K562 (cell line): ENCODE measurements around the gene ORMDL3. TPM values are rescaled to one million over a fixed set of nuclear protein-coding genes. Genes with fewer than 3 reads are reported as not detected.

Source experiments
- BHLHE40 ChIP-seq: IDR thresholded peaks from 2 replicates; pipeline ENCODE4 v1.6.1; 2011; ENCODE audit warnings: low read length, improper control_type of control experiment
- ETV5 ChIP-seq: sonication (generic); formaldehyde crosslinking; IDR thresholded peaks from 2 replicates; pipeline ENCODE4 v1.4.0; 2020; ENCODE audit warnings: low read depth, mild to moderate bottlenecking, missing genetic modification reagents
- FOSL1 ChIP-seq: fragments of 200-800 bp; sonication (Bioruptor generic); conservative IDR thresholded peaks from 2 replicates; pipeline ENCODE4 v1.6.1; 2016; ENCODE audit warnings: missing genetic modification characterization, missing compliant biosample characterization
- FOXK1 ChIP-seq: sonication (generic); formaldehyde crosslinking; IDR thresholded peaks from 2 replicates; pipeline ENCODE4 v1.8.0; 2022; ENCODE audit warnings: missing genetic modification reagents, mild to moderate bottlenecking, borderline replicate concordance
- KDM5B ChIP-seq: fragments of 200-600 bp; sonication (generic); IDR thresholded peaks from 2 replicates; pipeline ENCODE4 v1.6.1; 2012; ENCODE audit warnings: low read depth, mild to moderate bottlenecking, moderate library complexity, low read length, control low read depth, inconsistent platforms; ENCODE audit not compliant: insufficient replicate concordance
- MAFG ChIP-seq: fragments of 450-650 bp; conservative IDR thresholded peaks from 2 replicates; pipeline ENCODE4 v1.6.1; 2016; ENCODE audit warnings: missing genetic modification characterization, missing compliant biosample characterization
- NELFE ChIP-seq: IDR thresholded peaks from 2 replicates; pipeline ENCODE4 v1.6.1; 2011; ENCODE audit warnings: mild to moderate bottlenecking; ENCODE audit not compliant: insufficient read depth, insufficient read length
- NFE2L1 ChIP-seq: fragments of 450-650 bp; IDR thresholded peaks from 2 replicates; pipeline ENCODE4 v1.6.1; 2016; ENCODE audit warnings: missing genetic modification characterization, low read depth, mild to moderate bottlenecking, missing compliant biosample characterization, moderate library complexity, borderline replicate concordance
- PHTF2 ChIP-seq: fragments of 250-450 bp; sonication (Bioruptor Pico); IDR thresholded peaks from 2 replicates; pipeline ENCODE4 v1.5.0; 2021; ENCODE audit warnings: mild to moderate bottlenecking
- PML ChIP-seq: IDR thresholded peaks from 2 replicates; pipeline ENCODE4 v1.6.1; 2012; ENCODE audit warnings: low read length, inconsistent platforms
- PRMT5 ChIP-seq: sonication (generic); formaldehyde crosslinking; IDR thresholded peaks from 2 replicates; pipeline ENCODE4 v1.5.0; 2020; ENCODE audit warnings: missing genetic modification reagents
- PTBP1 ChIP-seq: fragments of 200-400 bp; formaldehyde crosslinking; IDR thresholded peaks from 2 replicates; pipeline ENCODE4 v1.6.1; 2017; ENCODE audit warnings: low read depth, low read length
- RFX5 ChIP-seq: IDR thresholded peaks from 2 replicates; pipeline ENCODE4 v1.6.1; 2011; ENCODE audit warnings: low read depth, mild to moderate bottlenecking, improper control_type of control experiment, low read length
- THRAP3 ChIP-seq: fragments of 450-650 bp; IDR thresholded peaks from 2 replicates; pipeline ENCODE4 v1.6.1; 2016; ENCODE audit warnings: mild to moderate bottlenecking, inconsistent platforms, borderline replicate concordance
- TRIM24 ChIP-seq, 2 experiments: fragments of 450-650 bp; IDR thresholded peaks; 2 replicates each; pipeline ENCODE4 v1.6.1; 2016
- ZBTB7A ChIP-seq: IDR thresholded peaks from 2 replicates; pipeline ENCODE4 v1.6.1; 2011; ENCODE audit warnings: low read depth, mild to moderate bottlenecking, low read length, moderate library complexity, borderline replicate concordance; ENCODE audit not compliant: control insufficient read depth
- ZFPM2 ChIP-seq: fragments of 250-450 bp; sonication (Bioruptor Pico); IDR thresholded peaks from 2 replicates; pipeline ENCODE4 v1.5.1; 2022; ENCODE audit warnings: mild to moderate bottlenecking
- ZNF133 ChIP-seq: fragments of 250-450 bp; sonication (Bioruptor Pico); IDR thresholded peaks from 2 replicates; pipeline ENCODE4 v1.4.0; 2020; ENCODE audit warnings: mild to moderate bottlenecking
- ZNF212 ChIP-seq: fragments of 450-650 bp; formaldehyde crosslinking; IDR thresholded peaks from 2 replicates; pipeline ENCODE4 v1.4.0; 2020; ENCODE audit warnings: mild to moderate bottlenecking
- ZNF445 ChIP-seq: fragments of 250-450 bp; sonication (Bioruptor Pico); IDR thresholded peaks from 2 replicates; pipeline ENCODE4 v1.4.0; 2020; ENCODE audit warnings: low read depth, mild to moderate bottlenecking, moderate library complexity
- polyA plus RNA-seq, 8 experiments: library from polyadenylated mRNA; depleted of rRNA in 4 of 8; stranded (reverse) in 5 of 8; unstranded in 3 of 8; fragments of >200 nt; fragmentation: Nextera tagmentation in 2 of 8; fragmentation: Illumina TruSeq in 1 of 8; extraction: Ambion mirVana in 2 of 8; extraction: Trizol in 1 of 8; gene quantifications; 2 replicates each; pipeline versions ENCODE4 v1.2.1 to v1.2.3, GENCODE V29; 2011 to 2014; ENCODE audit warnings: inconsistent platforms in 1 of 8, missing spikeins in 1 of 8
- total RNA-seq, 7 experiments: library from RNA; depleted of rRNA in 6 of 7; stranded (reverse); fragments of >200 nt in 6 of 7; fragmentation: Illumina TruSeq in 2 of 7; extraction: Trizol in 2 of 7; gene quantifications; 2 replicates each; pipeline versions ENCODE4 v1.2.1 to v1.2.3, GENCODE V29; 2011 to 2021; ENCODE audit warnings: low replicate concordance in 1 of 7
- TF ChIP-seq, protein P1 (sequence below): fragments of 250-450 bp; sonication (Bioruptor Pico); IDR thresholded peaks from 2 replicates; pipeline ENCODE4 v1.8.0; 2022; ENCODE audit warnings: moderate library complexity, mild to moderate bottlenecking, inconsistent platforms
- TF ChIP-seq, protein P2 (sequence below): sonication (generic); formaldehyde crosslinking; IDR thresholded peaks from 2 replicates; pipeline ENCODE4 v1.8.1; 2022; ENCODE audit warnings: missing genetic modification reagents
- TF ChIP-seq, protein P3 (sequence below), 3 experiments: IDR thresholded peaks in 2 of 3; conservative IDR thresholded peaks in 1 of 3; 2 replicates each; pipeline ENCODE4 v1.5.1; 2011 to 2012; ENCODE audit warnings: low read length in 3 of 3, mild to moderate bottlenecking in 3 of 3, control low read depth in 2 of 3, improper control_type of control experiment in 1 of 3, inconsistent platforms in 1 of 3, low read depth in 1 of 3, mixed read lengths in 1 of 3, moderate library complexity in 1 of 3; ENCODE audit not compliant: insufficient read depth in 2 of 3
- TF ChIP-seq, protein P4 (sequence below): IDR thresholded peaks from 2 replicates; pipeline ENCODE4 v1.6.1; 2012; ENCODE audit warnings: low read depth, low read length, improper control_type of control experiment, borderline replicate concordance

ORMDL3 gene
- total and polyA plus RNA-seq, 9 of the 15 experiments (the other 6 are each of a cell fraction or from before 2014, with no cell fraction given): 2.7 to 57.4 (median 27.1) TPM

DNA sequence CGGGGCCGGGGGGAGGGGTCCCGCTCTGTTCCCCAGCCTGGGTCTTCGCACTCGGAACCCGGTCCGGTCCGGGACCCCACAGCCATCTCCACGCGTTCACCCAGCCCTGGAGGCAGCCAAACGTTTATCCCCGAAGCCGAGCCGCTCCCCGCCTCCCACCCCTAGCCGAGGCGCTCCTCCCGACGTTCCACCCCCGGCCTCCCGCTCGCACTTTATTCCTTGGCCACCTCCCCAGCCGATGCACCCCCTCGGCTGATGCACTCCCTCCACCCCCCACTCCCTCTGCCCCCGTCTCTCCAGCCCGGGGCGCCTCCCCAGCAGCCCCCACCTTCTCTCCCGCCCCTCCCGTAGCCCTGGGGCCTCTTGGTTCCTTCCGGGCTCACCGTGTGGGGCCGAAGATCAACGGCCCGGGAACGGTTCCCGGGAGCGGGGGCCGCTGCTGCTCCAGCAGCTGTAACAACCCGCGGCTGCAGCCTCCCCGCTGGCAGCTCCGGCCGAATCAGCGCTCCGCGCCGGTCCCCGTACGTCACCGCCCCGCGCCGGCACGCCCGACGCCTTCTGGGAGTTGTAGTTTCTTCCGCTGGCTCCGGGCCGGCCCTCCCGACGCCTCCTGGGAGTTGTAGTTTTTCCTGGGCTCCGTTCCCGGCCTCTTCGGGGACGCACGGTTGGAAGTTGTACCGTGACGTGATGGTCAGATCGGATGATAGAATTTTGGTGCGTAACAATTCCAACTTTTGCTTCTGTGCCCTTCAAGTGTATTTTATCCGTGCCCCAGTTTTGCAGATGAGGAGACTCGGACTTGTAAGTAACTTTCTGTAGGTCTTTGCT, at the start of gene ORMDL3, which contains the start of gene LRRC3C (continued):
- TF ChIP-seq ZFPM2 (no peak), TRIM24 (IDR thresholded peaks at IDR 0.05) (no peak), ZNF212 (CRISPR knock-in tag) (no peak), PTBP1 (no peak), FOSL1 (peak; percentile 28; the same call in 1 of the 2 replicates), FOXK1 (CRISPR knock-in tag) (no peak), PRMT5 (CRISPR knock-in tag) (no peak), KDM5B (peak; percentile 45), NELFE (no peak), ZNF133 (CRISPR knock-in tag) (no peak), ETV5 (CRISPR knock-in tag) (peak; percentile 43; the same call in 1 of the 2 replicates), ZBTB7A (peak; percentile 49; the same call in 1 of the 2 replicates), NFE2L1 (tag) (no peak), RFX5 (no peak), PML (peak; percentile 62; the same call in 1 of the 2 replicates), THRAP3 (no peak), PHTF2 (CRISPR knock-in tag) (no peak), MAFG (tag) (no peak), BHLHE40 (peak; percentile 7; the same call in 1 of the 2 replicates), ZNF445 (CRISPR knock-in tag) (no peak)
- TF ChIP-seq, protein P1, sequence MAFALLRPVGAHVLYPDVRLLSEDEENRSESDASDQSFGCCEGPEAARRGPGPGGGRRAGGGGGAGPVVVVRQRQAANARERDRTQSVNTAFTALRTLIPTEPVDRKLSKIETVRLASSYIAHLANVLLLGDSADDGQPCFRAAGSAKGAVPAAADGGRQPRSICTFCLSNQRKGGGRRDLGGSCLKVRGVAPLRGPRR: no peak
- TF ChIP-seq, protein P2, sequence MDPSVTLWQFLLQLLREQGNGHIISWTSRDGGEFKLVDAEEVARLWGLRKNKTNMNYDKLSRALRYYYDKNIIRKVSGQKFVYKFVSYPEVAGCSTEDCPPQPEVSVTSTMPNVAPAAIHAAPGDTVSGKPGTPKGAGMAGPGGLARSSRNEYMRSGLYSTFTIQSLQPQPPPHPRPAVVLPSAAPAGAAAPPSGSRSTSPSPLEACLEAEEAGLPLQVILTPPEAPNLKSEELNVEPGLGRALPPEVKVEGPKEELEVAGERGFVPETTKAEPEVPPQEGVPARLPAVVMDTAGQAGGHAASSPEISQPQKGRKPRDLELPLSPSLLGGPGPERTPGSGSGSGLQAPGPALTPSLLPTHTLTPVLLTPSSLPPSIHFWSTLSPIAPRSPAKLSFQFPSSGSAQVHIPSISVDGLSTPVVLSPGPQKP (CRISPR knock-in tag): no peak
- TF ChIP-seq, protein P3, sequence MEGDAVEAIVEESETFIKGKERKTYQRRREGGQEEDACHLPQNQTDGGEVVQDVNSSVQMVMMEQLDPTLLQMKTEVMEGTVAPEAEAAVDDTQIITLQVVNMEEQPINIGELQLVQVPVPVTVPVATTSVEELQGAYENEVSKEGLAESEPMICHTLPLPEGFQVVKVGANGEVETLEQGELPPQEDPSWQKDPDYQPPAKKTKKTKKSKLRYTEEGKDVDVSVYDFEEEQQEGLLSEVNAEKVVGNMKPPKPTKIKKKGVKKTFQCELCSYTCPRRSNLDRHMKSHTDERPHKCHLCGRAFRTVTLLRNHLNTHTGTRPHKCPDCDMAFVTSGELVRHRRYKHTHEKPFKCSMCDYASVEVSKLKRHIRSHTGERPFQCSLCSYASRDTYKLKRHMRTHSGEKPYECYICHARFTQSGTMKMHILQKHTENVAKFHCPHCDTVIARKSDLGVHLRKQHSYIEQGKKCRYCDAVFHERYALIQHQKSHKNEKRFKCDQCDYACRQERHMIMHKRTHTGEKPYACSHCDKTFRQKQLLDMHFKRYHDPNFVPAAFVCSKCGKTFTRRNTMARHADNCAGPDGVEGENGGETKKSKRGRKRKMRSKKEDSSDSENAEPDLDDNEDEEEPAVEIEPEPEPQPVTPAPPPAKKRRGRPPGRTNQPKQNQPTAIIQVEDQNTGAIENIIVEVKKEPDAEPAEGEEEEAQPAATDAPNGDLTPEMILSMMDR (IDR thresholded peaks at IDR 0.05 in 2 of 3, conservative IDR thresholded peaks at IDR 0.05 in 1 of 3; ENCODE audit: insufficient read depth in 2 of 3, low read depth in 1 of 3, low read length in 3 of 3): no peak
- TF ChIP-seq, protein P4, sequence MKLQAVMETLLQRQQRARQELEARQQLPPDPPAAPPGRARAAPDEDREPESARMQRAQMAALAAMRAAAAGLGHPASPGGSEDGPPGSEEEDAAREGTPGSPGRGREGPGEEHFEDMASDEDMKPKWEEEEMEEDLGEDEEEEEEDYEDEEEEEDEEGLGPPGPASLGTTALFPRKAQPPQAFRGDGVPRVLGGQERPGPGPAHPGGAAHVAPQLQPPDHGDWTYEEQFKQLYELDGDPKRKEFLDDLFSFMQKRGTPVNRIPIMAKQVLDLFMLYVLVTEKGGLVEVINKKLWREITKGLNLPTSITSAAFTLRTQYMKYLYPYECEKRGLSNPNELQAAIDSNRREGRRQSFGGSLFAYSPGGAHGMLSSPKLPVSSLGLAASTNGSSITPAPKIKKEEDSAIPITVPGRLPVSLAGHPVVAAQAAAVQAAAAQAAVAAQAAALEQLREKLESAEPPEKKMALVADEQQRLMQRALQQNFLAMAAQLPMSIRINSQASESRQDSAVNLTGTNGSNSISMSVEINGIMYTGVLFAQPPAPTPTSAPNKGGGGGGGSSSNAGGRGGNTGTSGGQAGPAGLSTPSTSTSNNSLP: no peak; the same call in 1 of the 2 replicates
